HEK293 (cell line): Measurements from ENCODE around the gene GBX2.

Experiments
- CTCF ChIA-PET: fragments of 350-600 bp; formaldehyde crosslinking; extraction: SDS; loops from one replicate; lab custom pipeline; 2021; ENCODE audit warnings: antibody characterized with exemption; lab: Yijun Ruan, JAX
- POLR2A ChIA-PET: fragments of 300-600 bp; formaldehyde crosslinking; extraction: SDS; loops from one replicate; lab custom pipeline; 2020; ENCODE audit warnings: antibody characterized with exemption, inconsistent platforms; lab: Yijun Ruan, JAX
- H3K27ac ChIP-seq: fragments of 200-500 bp; sonication (Bioruptor generic); 2 replicates; pipeline ENCODE4 v1.5.1; 2014; ENCODE audit warnings: low read depth, low read length, control low read depth, inconsistent platforms; ENCODE audit errors: extremely low read depth
- H3K36me3 ChIP-seq, 2 experiments: fragments of 200-500 bp in 1 of 2; sonication (Bioruptor generic) in 1 of 2; 1 replicate in 1 of 2; 2 replicates in 1 of 2; pipeline ENCODE4 v1.5.1; 2014 to 2017; ENCODE audit warnings: inconsistent platforms in 2 of 2, low read length in 2 of 2; ENCODE audit not compliant: control insufficient read depth in 2 of 2, insufficient read depth in 1 of 2
- H3K4me1 ChIP-seq: fragments of 200-500 bp; sonication (Bioruptor generic); 2 replicates; pipeline ENCODE4 v1.5.1; 2014; ENCODE audit warnings: mild to moderate bottlenecking, low read length, inconsistent platforms; ENCODE audit not compliant: control insufficient read depth, insufficient read depth
- H3K4me3 ChIP-seq: 2 replicates; pipeline ENCODE4 v1.5.1; 2011; ENCODE audit warnings: low read depth, mild to moderate bottlenecking, control low read depth, low read length, moderate library complexity
- H3K9me3 ChIP-seq: fragments of 200-500 bp; sonication (Bioruptor generic); 2 replicates; pipeline ENCODE4 v1.5.1; 2014; ENCODE audit warnings: low read depth, low read length, inconsistent platforms; ENCODE audit not compliant: control insufficient read depth, insufficient read depth
- ATF2 ChIP-seq: fragments of 450-650 bp; formaldehyde crosslinking; IDR thresholded peaks from 2 replicates; pipeline ENCODE4 v1.5.1; 2016; ENCODE audit warnings: missing biosample characterization, missing genetic modification characterization, low read depth
- BCL6B ChIP-seq: fragments of 450-650 bp; formaldehyde crosslinking; IDR thresholded peaks from 2 replicates; pipeline ENCODE4 v1.5.1; 2017; ENCODE audit warnings: missing biosample characterization, missing genetic modification characterization
- GFI1B ChIP-seq: fragments of 450-650 bp; formaldehyde crosslinking; IDR thresholded peaks from 2 replicates; pipeline ENCODE4 v1.5.1; 2016; ENCODE audit warnings: missing biosample characterization, missing genetic modification characterization
- HOXA7 ChIP-seq: sonication (generic); formaldehyde crosslinking; IDR thresholded peaks from 2 replicates; pipeline ENCODE4 v1.8.1; 2022; ENCODE audit warnings: missing genetic modification reagents, borderline replicate concordance
- PRDM2 ChIP-seq: fragments of 450-650 bp; formaldehyde crosslinking; IDR thresholded peaks from 2 replicates; pipeline ENCODE4 v1.5.1; 2016; ENCODE audit warnings: missing biosample characterization, missing genetic modification characterization, borderline replicate concordance
- TRIM28 ChIP-seq: IDR thresholded peaks from 2 replicates; pipeline ENCODE4 v1.6.1; 2011; ENCODE audit warnings: low read length, control low read depth, borderline replicate concordance
- ZBTB49 ChIP-seq: fragments of 450-650 bp; formaldehyde crosslinking; IDR thresholded peaks from 2 replicates; pipeline ENCODE4 v1.5.1; 2016; ENCODE audit warnings: missing biosample characterization, missing genetic modification characterization, low read depth
- ZFHX2 ChIP-seq: fragments of 450-650 bp; formaldehyde crosslinking; conservative IDR thresholded peaks from 2 replicates; pipeline ENCODE4 v1.5.1; 2016; ENCODE audit warnings: missing biosample characterization, missing genetic modification characterization
- ZNF132 ChIP-seq: fragments of 450-650 bp; formaldehyde crosslinking; IDR thresholded peaks from 2 replicates; pipeline ENCODE4 v1.5.1; 2017; ENCODE audit warnings: missing biosample characterization, missing genetic modification characterization, borderline replicate concordance
- ZNF169 ChIP-seq: fragments of 450-650 bp; formaldehyde crosslinking; IDR thresholded peaks from 2 replicates; pipeline ENCODE4 v1.5.1; 2016; ENCODE audit warnings: missing biosample characterization, missing genetic modification characterization
- ZNF175 ChIP-seq: fragments of 450-650 bp; formaldehyde crosslinking; IDR thresholded peaks from 2 replicates; pipeline ENCODE4 v1.5.1; 2016; ENCODE audit warnings: missing biosample characterization, missing genetic modification characterization
- ZNF341 ChIP-seq: fragments of 450-650 bp; formaldehyde crosslinking; IDR thresholded peaks from 2 replicates; pipeline ENCODE4; 2016; ENCODE audit warnings: low read depth, missing biosample characterization, missing genetic modification characterization
- ZNF350 ChIP-seq: fragments of 450-650 bp; formaldehyde crosslinking; IDR thresholded peaks from 2 replicates; pipeline ENCODE4 v1.5.0; 2017; ENCODE audit warnings: missing biosample characterization, mild to moderate bottlenecking, missing genetic modification characterization
- ZNF362 ChIP-seq: fragments of 450-650 bp; formaldehyde crosslinking; IDR thresholded peaks from 2 replicates; pipeline ENCODE4 v1.5.1; 2016; ENCODE audit warnings: missing biosample characterization, missing genetic modification characterization
- ZNF404 ChIP-seq: fragments of 450-650 bp; formaldehyde crosslinking; IDR thresholded peaks from 2 replicates; pipeline ENCODE4 v1.5.1; 2017; ENCODE audit warnings: missing biosample characterization, missing genetic modification characterization
- ZNF433 ChIP-seq: fragments of 450-650 bp; formaldehyde crosslinking; IDR thresholded peaks from 2 replicates; pipeline ENCODE4 v1.5.1; 2016; ENCODE audit warnings: missing biosample characterization, missing genetic modification characterization, low read depth
- ZNF501 ChIP-seq: fragments of 450-650 bp; formaldehyde crosslinking; IDR thresholded peaks from 2 replicates; pipeline ENCODE4 v1.5.1; 2016; ENCODE audit warnings: missing biosample characterization, missing genetic modification characterization
- ZNF521 ChIP-seq: fragments of 450-650 bp; formaldehyde crosslinking; IDR thresholded peaks from 2 replicates; pipeline ENCODE4 v1.5.1; 2017; ENCODE audit warnings: missing biosample characterization, mild to moderate bottlenecking, missing genetic modification characterization
- ZNF560 ChIP-seq: fragments of 450-650 bp; formaldehyde crosslinking; IDR thresholded peaks from 2 replicates; pipeline ENCODE4 v1.5.1; 2017; ENCODE audit warnings: missing biosample characterization, missing genetic modification characterization, borderline replicate concordance
- ZNF580 ChIP-seq: fragments of 450-650 bp; formaldehyde crosslinking; IDR thresholded peaks from 2 replicates; pipeline ENCODE4 v1.5.1; 2016; ENCODE audit warnings: missing biosample characterization, missing genetic modification characterization
- ZNF600 ChIP-seq: fragments of 450-650 bp; formaldehyde crosslinking; IDR thresholded peaks from 2 replicates; pipeline ENCODE4 v1.5.1; 2016; ENCODE audit warnings: missing biosample characterization, missing genetic modification characterization
- ZNF670 ChIP-seq: fragments of 450-650 bp; formaldehyde crosslinking; IDR thresholded peaks from 2 replicates; pipeline ENCODE4 v1.5.1; 2016; ENCODE audit warnings: missing biosample characterization, missing genetic modification characterization, low read depth
- ZNF776 ChIP-seq: fragments of 450-650 bp; formaldehyde crosslinking; IDR thresholded peaks from 2 replicates; pipeline ENCODE4 v1.5.0; 2017; ENCODE audit warnings: missing biosample characterization, missing genetic modification characterization, borderline replicate concordance
- ZNF791 ChIP-seq: fragments of 450-650 bp; formaldehyde crosslinking; IDR thresholded peaks from 2 replicates; pipeline ENCODE4 v1.5.1; 2016; ENCODE audit warnings: missing biosample characterization, missing genetic modification characterization

The GBX2 gene

GRCh38 chr2:236176951-236177350 lies 8.8 kb upstream of the GBX2 start:
- H3K4me3 ChIP-seq: no peak overlapping the region
- H3K9me3 ChIP-seq: no peaks in the 10 kb centered on the region
- ChIA-PET POLR2A (no interaction called here), CTCF (interaction anchor here (0.6 to 8.2 kb wide), 7 partner anchors 8 to 397 kb away, joined by 3 to 146 read pairs (median 3); no protein-coding TSS in a partner anchor)
- TF ChIP-seq ZNF560 (tag by site-specific recombination) (no peak), TRIM28 (no peak), ZNF169 (tag by site-specific recombination) (no peak), PRDM2 (no peak), ZNF600 (tag by site-specific recombination) (no peak), ZNF404 (tag by site-specific recombination) (no peak), HOXA7 (CRISPR knock-in tag) (no peak), ZNF175 (no peak), ZNF501 (tag by site-specific recombination) (no peak), ZBTB49 (tag by site-specific recombination) (no peak)
- H3K27ac ChIP-seq: no peak overlapping the region
- H3K36me3 ChIP-seq: no peaks in the 10 kb centered on the region
- peaks cover 6% of the 10 kb centered on the region for H3K4me1 ChIP-seq

- H3K4me1 ChIP-seq: peaks cover 6% of the 10 kb centered on the region
- H3K9me3 ChIP-seq: no peaks in the 10 kb centered on the region
- no peaks in the 10 kb centered on the region for H3K36me3 ChIP-seq
- H3K4me3 ChIP-seq: no peak overlapping the region
- CTCF ChIA-PET: interaction anchor here (0.6 to 2.2 kb wide), 13 partner anchors 7 to 1023 kb away, joined by 3 to 17 read pairs (median 3); no protein-coding TSS in a partner anchor
- POLR2A ChIA-PET: no interaction called here
- H3K27ac ChIP-seq: no peak overlapping the region
- TF ChIP-seq ATF2 (tag by site-specific recombination): no peak
- TF ChIP-seq ZNF580 (tag by site-specific recombination): no peak
- TF ChIP-seq ZNF362 (tag by site-specific recombination): no peak
- no peak for TF ChIP-seq ZNF350 (tag by site-specific recombination)
- no peak for TF ChIP-seq ZNF341 (tag by site-specific recombination)
- TF ChIP-seq ZNF132 (tag by site-specific recombination): no peak
- no peak for TF ChIP-seq ZNF791 (tag by site-specific recombination)
- no peak for TF ChIP-seq BCL6B (tag by site-specific recombination)
- no peak for TF ChIP-seq ZNF776 (tag by site-specific recombination)
- TF ChIP-seq ZNF670 (tag by site-specific recombination): no peak
- TF ChIP-seq ZFHX2: no peak
- no peak for TF ChIP-seq ZNF433
- no peak for TF ChIP-seq GFI1B (tag by site-specific recombination)
- TF ChIP-seq ZNF521 (tag by site-specific recombination): no peak
These were observed 8.2 kb upstream of the GBX2 start for GRCh38 chr2:236176417-236176816.
